SU-DHL-6 (cell line): Measurements from ENCODE around the gene MS4A15.

Source experiments
- EZH2phosphoT487 ChIP-seq: fragments of 200-600 bp; sonication (generic), shearing (Covaris generic); conservative IDR thresholded peaks from 2 replicates; pipeline ENCODE4 v1.6.1; 2018; ENCODE audit warnings: mild to moderate bottlenecking, antibody characterized with exemption, low read length, moderate library complexity, mixed read lengths
- TF ChIP-seq, protein P1 (sequence below): fragments of 200-600 bp; sonication (generic); IDR thresholded peaks from one replicate; pipeline ENCODE4 v1.5.1; 2017; ENCODE audit warnings: antibody characterized with exemption, mild to moderate bottlenecking, low read length, moderate library complexity; ENCODE audit not compliant: insufficient read depth, poor library complexity, severe bottlenecking

DNA sequence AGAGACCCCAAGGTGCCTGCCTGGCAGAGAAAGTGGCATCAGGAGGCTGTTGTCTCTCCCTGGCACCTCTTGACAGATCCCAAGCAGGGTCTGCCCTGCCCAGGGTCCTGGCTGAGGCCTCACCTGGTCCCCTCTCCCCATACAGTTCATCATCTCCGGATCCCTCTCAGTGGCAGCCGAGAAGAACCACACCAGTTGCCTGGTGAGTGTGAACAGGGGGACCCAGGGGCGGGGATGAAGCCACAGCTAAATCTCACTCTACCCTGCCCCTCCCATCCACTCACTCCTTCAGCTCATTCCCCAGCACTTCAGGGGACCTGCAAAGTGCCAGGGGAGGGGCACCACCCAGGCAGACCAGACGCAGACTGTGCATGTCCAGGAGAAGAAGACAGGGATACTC lies 14.5 kb downstream of the MS4A15 start:
- TF ChIP-seq, protein P1, sequence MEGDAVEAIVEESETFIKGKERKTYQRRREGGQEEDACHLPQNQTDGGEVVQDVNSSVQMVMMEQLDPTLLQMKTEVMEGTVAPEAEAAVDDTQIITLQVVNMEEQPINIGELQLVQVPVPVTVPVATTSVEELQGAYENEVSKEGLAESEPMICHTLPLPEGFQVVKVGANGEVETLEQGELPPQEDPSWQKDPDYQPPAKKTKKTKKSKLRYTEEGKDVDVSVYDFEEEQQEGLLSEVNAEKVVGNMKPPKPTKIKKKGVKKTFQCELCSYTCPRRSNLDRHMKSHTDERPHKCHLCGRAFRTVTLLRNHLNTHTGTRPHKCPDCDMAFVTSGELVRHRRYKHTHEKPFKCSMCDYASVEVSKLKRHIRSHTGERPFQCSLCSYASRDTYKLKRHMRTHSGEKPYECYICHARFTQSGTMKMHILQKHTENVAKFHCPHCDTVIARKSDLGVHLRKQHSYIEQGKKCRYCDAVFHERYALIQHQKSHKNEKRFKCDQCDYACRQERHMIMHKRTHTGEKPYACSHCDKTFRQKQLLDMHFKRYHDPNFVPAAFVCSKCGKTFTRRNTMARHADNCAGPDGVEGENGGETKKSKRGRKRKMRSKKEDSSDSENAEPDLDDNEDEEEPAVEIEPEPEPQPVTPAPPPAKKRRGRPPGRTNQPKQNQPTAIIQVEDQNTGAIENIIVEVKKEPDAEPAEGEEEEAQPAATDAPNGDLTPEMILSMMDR = no peak
- no peak for TF ChIP-seq EZH2phosphoT487
